AG10803 (cell line): ENCODE results near the gene CKMT2.

Source experiments
- DNase-seq: peaks from one replicate; pipeline ENCODE4 v3.0.0; 2010; ENCODE audit warnings: low read depth
- H3K4me3 ChIP-seq: 2 replicates; pipeline ENCODE4 v1.5.1; 2011; ENCODE audit warnings: mild to moderate bottlenecking, low read length, control low read depth
- CTCF ChIP-seq: conservative IDR thresholded peaks from 2 replicates; pipeline ENCODE4 v1.5.1; 2011; ENCODE audit warnings: mild to moderate bottlenecking, low read length, control low read depth, inconsistent platforms

The CKMT2 gene

GRCh38 chr5:81228084-81228483, 5.0 kb upstream of the CKMT2 start:
- no peak for DNase-seq
- no peak for TF ChIP-seq CTCF
- no peak overlapping the region for H3K4me3 ChIP-seq

GRCh38 chr5:81230416-81230815, 2.7 kb upstream of the CKMT2 start:
- no peak overlapping the region for H3K4me3 ChIP-seq
- no peak for TF ChIP-seq CTCF
- DNase-seq: no peak

GRCh38 chr5:81232464-81233079, 550 bp upstream of the CKMT2 start:
- peak; percentile 59 for DNase-seq
- no peak overlapping the region for H3K4me3 ChIP-seq
- TF ChIP-seq CTCF: no peak

- DNase-seq: no peak
- TF ChIP-seq CTCF: no peak
- no peak overlapping the region for H3K4me3 ChIP-seq
These were observed 1.2 kb downstream of the CKMT2 start for GRCh38 chr5:81234299-81234698.

GRCh38 chr5:81234801-81235200, 1.7 kb downstream of the CKMT2 start:
- no peak for TF ChIP-seq CTCF
- no peak for DNase-seq
- no peak overlapping the region for H3K4me3 ChIP-seq

GRCh38 chr5:81235287-81236072, 2.4 kb downstream of the CKMT2 start:
- H3K4me3 ChIP-seq: no peak overlapping the region
- DNase-seq: no peak
- no peak for TF ChIP-seq CTCF

GRCh38 chr5:81238460-81238859, 5.3 kb downstream of the CKMT2 start:
- no peak overlapping the region for H3K4me3 ChIP-seq
- DNase-seq: no peak
- no peak for TF ChIP-seq CTCF
